NB4 (cell line): ENCODE data around the gene LIN9.
"Not testable (repeated sequence)": the region's sequence is repeated elsewhere in the genome, so short reads cannot be mapped to it uniquely, and the experiment has no call there.

Source experiments
- DNase-seq: peaks from one replicate; pipeline ENCODE4 v3.0.0; 2010; ENCODE audit warnings: low read depth
- H3K4me3 ChIP-seq: one replicate; pipeline ENCODE4 v1.5.1; 2011; ENCODE audit warnings: mild to moderate bottlenecking, low read depth, low read length, moderate library complexity
- CTCF ChIP-seq: IDR thresholded peaks from one replicate; pipeline ENCODE4 v1.5.1; 2012; ENCODE audit warnings: low read depth, low read length
- MAX ChIP-seq: IDR thresholded peaks from 2 replicates; pipeline ENCODE4 v1.6.1; 2011; ENCODE audit warnings: low read depth, low read length
- MYC ChIP-seq: IDR thresholded peaks from 2 replicates; pipeline ENCODE4 v1.6.1; 2011; ENCODE audit warnings: low read depth, low read length
- POLR2A ChIP-seq: IDR thresholded peaks from 2 replicates; pipeline ENCODE4 v1.6.1; 2011; ENCODE audit warnings: mild to moderate bottlenecking; ENCODE audit not compliant: insufficient read length; ENCODE audit errors: extremely low read depth

LIN9 gene

GRCh38 chr1:226274138-226274537 lies 34.8 kb downstream of the LIN9 start:
- no peak for DNase-seq
- no peak for TF ChIP-seq POLR2A
- TF ChIP-seq CTCF, result no peak
- TF ChIP-seq MYC, result no peak
- no peak for TF ChIP-seq MAX

GRCh38 chr1:226272233-226272902 lies 36.6 kb downstream of the LIN9 start:
- not testable (repeated sequence) for H3K4me3 ChIP-seq, DNase-seq

More at GRCh38 chr1:226274138-226274537, 34.8 kb downstream of the LIN9 start:
- no peak overlapping the region for H3K4me3 ChIP-seq

GRCh38 chr1:226268421-226269124 lies 40.4 kb downstream of the LIN9 start:
- TF ChIP-seq POLR2A, result no peak
- no peak overlapping the region for H3K4me3 ChIP-seq
- no peak for DNase-seq

- TF ChIP-seq MYC (no peak), MAX (no peak), POLR2A (no peak)
- H3K4me3 ChIP-seq, result no peak overlapping the region
- DNase-seq, result no peak
These were observed 47.1 kb downstream of the LIN9 start for GRCh38 chr1:226261818-226262217.

- TF ChIP-seq CTCF, result no peak
- no peak for TF ChIP-seq POLR2A
- no peak for TF ChIP-seq MAX
- no peak for TF ChIP-seq MYC
- no peak overlapping the region for H3K4me3 ChIP-seq
- no peak for DNase-seq
These were observed 53.6 kb downstream of the LIN9 start for GRCh38 chr1:226255380-226255779.

GRCh38 chr1:226253933-226254332 lies 55.0 kb downstream of the LIN9 start:
- TF ChIP-seq MAX (no peak), MYC (no peak), CTCF (no peak), POLR2A (no peak)
- no peak for DNase-seq
- no peak overlapping the region for H3K4me3 ChIP-seq

GRCh38 chr1:226252841-226253240 lies 56.1 kb downstream of the LIN9 start:
- not testable (repeated sequence) for DNase-seq, H3K4me3 ChIP-seq

- DNase-seq, result no peak
- no peak overlapping the region for H3K4me3 ChIP-seq
- TF ChIP-seq POLR2A (no peak), MYC (no peak), CTCF (no peak), MAX (no peak)
These were observed 58.5 kb downstream of the LIN9 start for GRCh38 chr1:226250511-226250910.
